HG03066 (cell line): ENCODE results near the gene SENP6.
A peak's percentile ranks its signal among the peaks of the same experiment; 100 is the strongest.
"Not testable (repeated sequence)": the region's sequence is repeated elsewhere in the genome, so short reads cannot be mapped to it uniquely, and the experiment has no call there.

ENCODE experiments used
- ATAC-seq: cut with Tn5 transposase; IDR thresholded peaks from one replicate; pipeline ENCODE4 v1.9.1; 2021; ENCODE audit warnings: low read depth; ENCODE audit not compliant: unreplicated experiment

The SENP6 gene

GRCh38 chr6:75605635-75606034 is 4.0 kb downstream of the SENP6 start:
- no peak for ATAC-seq

DNA sequence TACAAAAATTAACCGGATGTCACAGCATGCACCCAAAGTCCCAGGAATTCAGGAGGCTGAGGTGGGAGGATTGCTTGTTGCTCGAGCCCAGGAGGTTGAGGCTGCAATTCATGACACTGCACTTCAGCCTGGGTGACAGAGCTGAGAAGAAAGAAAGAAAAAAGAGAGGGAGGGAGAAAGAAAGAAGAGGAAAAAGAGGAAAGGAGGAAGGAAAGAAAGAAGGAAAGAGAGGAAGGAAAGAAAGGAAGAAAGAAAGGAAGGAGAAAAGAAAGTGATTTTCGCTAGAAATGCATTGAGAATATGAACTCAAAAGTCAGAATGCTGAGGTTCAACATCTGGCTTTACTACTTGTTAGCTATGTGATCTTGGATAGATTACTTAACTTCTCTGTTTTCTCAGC is 6.6 kb downstream of the SENP6 start:
- no peak for ATAC-seq

GRCh38 chr6:75608956-75609533 is 7.4 kb downstream of the SENP6 start:
- no peak for ATAC-seq

DNA sequence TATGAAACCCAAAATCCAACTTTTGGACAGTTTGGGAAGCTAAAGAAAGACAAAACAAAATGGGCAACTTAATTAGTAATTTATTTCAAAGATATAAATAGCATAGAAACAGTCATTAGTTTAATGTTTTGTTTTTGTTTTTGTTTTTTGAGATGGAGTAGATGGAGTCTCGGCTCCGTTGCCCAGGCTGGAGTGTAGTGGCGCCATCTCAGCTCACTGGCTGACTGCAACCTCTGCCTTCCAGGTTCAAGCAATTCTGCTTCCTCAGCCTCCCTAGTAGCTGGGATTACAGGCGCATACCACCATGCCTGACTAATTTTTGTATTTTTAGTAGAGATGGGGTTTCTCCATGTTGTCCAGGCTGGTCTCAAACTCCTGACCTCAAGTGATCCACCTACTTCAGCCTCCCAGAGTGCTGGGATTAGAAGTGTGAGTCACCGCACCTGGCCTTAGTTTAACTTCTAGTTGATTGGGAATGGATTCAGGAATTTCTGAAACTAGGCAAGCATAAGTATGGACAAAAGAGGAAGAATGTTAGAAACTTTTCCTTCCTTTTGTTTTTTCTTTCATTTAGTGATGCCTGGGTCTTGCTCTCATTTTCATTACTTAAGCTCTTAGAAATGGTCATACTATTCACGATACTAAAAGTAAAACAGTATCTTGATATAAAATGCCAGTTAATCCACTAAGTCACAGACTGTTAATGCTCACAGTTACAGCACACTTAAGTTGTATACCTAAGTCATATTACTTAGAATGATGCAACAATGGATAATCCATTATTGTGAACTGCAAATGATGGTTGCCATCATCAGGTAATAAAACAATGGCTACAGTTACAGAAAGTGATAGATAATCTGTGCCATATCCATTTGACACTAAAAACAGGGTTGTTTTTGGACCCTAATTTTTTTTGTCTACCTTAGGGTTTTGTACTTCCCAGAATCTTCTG is 8.2 kb downstream of the SENP6 start:
- no peak for ATAC-seq

GRCh38 chr6:75611011-75611701 is 9.5 kb downstream of the SENP6 start:
- no peak for ATAC-seq

- ATAC-seq = peak; percentile 41
These were observed 10.2 kb downstream of the SENP6 start for GRCh38 chr6:75611702-75612375.

DNA sequence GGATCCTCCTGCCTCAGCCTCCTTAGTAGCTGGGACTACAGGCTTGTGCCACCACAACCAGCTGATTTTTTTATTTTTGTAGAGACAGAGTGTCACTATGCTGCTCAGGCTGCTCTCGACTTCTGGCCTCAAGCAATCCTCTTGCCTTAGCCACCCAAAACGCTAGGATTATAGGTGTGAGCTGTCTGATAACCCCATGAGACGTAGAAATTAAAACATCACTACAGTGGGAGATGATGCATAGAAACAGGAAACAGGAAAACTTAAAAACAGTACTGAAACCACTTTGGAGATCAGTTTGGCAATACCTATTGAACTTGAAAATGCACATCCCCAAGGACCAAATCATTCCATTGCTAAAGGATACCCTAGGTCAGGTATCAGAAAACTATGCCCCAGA is 10.8 kb downstream of the SENP6 start:
- no peak for ATAC-seq

GRCh38 chr6:75613056-75613501 is 11.4 kb downstream of the SENP6 start:
- no peak for ATAC-seq

GRCh38 chr6:75618437-75618836 is 16.8 kb downstream of the SENP6 start:
- ATAC-seq = no peak

GRCh38 chr6:75619230-75619899 is 17.7 kb downstream of the SENP6 start:
- ATAC-seq = no peak

GRCh38 chr6:75620381-75621304 is 19.0 kb downstream of the SENP6 start:
- no peak for ATAC-seq

- ATAC-seq = no peak
These were observed 20.2 kb downstream of the SENP6 start for GRCh38 chr6:75621846-75622245.

DNA sequence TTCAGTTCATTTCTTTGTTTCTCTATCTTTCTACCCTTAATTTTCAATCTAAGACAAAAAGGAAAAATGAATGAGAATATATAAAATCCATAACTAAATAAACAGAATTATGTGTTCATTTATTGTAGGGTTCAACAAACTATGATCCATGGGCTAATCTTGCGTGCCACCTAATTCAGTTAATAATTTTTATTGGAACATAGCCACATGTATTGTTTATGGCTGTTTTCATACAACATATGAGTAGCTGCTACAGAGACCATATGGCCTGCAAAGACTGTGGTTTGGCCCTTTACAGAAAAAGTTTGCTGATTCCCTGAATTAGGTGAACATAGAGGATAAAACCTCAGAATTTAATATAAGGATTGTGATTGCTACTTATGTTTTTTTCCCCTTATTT is 21.8 kb downstream of the SENP6 start:
- no peak for ATAC-seq

GRCh38 chr6:75624335-75624734 is 22.7 kb downstream of the SENP6 start:
- no peak for ATAC-seq

GRCh38 chr6:75624988-75625387 is 23.3 kb downstream of the SENP6 start:
- ATAC-seq = no peak

GRCh38 chr6:75626561-75626960 is 24.9 kb downstream of the SENP6 start:
- no peak for ATAC-seq

GRCh38 chr6:75627708-75628107 is 26.0 kb downstream of the SENP6 start:
- not testable (repeated sequence) for ATAC-seq

DNA sequence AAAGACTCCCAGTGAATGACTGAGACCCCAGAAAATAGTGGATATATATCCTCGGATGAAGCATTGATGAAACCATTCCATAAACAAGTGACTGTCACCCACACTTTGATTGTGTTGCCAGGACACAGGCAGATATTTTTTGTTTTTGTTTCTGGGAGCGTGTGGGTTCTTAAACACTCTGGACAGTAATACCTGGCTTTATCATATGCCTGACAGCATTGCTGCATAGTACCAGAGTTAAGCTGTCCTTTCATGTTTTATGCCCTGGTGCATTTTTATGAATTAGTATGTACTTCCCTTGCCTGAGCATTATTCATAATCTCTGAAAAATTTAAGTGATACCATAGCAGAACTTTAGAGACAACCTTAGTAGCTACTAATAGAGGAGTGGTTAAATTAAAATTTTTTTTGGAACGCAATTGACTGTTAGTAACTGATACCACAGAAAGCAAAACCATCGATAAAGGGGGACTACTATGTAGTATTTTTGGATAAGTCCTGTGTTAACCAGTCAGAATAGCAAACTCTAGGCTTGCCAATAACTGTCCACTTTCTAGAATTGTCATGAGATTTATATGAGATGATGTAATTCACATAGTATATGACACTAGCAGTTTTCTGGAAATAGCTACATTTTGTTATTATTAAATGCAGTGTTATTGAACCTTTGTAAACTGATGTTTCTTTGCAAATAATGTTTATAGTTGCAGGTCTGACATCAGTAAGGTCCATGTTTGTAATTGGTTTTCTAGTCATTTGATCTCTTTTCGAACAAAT is 30.4 kb downstream of the SENP6 start:
- no peak for ATAC-seq
